Skin epidermis (tissue), 12 donors: ENCODE results near the gene SYMPK.
A peak's percentile ranks its signal among the peaks of the same experiment; 100 is the strongest.

ENCODE experiments used
- H3K27ac ChIP-seq, 21 experiments: fragments of 200-600 bp; sonication (generic) in 11 of 21; one replicate each; pipeline ENCODE4 v1.5.0; 2020; ENCODE audit warnings: mild to moderate bottlenecking in 3 of 21, inconsistent platforms in 2 of 21, moderate library complexity in 2 of 21
- H3K4me3 ChIP-seq, 7 experiments: fragments of 200-600 bp; sonication (generic) in 2 of 7; one replicate each; pipeline ENCODE4 v1.5.0; 2020; ENCODE audit warnings: inconsistent platforms in 2 of 7, mild to moderate bottlenecking in 2 of 7, moderate library complexity in 1 of 7

The SYMPK gene

DNA sequence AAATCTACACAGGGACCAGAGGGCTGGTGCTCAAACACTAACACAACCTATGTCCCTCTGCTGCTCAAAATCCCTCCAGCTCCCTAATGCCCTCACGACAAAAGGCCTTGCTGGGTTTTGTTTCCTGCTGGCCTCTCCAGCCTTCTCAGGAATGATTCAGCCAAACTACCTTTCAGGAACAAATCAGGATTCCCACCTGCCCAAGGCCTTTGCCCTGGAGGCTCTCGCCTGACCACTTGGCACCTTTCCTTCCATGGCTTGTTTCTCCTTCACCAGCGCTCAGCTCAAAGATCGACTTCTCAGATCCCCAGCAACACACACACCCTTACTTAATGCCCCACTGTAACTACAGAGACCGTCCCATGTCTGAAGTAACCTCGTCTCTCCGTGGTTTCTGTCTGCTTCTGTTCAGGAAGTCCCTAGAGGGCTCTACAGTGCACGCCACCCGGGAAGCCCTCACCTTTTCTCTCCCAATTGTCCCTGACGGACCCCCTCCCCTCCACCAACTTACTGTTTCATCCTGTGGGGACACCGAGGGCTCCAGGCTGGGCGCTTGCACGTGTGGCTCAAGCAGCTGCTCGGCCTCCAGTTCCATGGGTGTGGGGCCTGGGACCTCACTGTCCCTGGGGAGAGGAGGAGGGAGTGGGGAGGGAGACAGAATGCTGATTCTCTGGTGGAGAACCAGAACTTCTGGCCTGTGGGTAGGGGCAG is 90.7 kb downstream of the SYMPK start:
- Histone ChIP-seq H3K27ac (no peak overlapping the region), H3K4me3 (no peak overlapping the region)

GRCh38 chr19:45771311-45771933 is 91.5 kb downstream of the SYMPK start:
- H3K27ac ChIP-seq, result peak overlapping the region in 5 of 21 experiments; percentile 12 to 84 (median 65)

GRCh38 chr19:45770192-45771101 is 92.5 kb downstream of the SYMPK start:
- peak overlapping the region in 20 of 21 experiments; percentile 28 to 97 (median 78) for H3K27ac ChIP-seq

More at GRCh38 chr19:45771311-45771933, 91.5 kb downstream of the SYMPK start:
- peak overlapping the region in 1 of 7 experiments; percentile 78 for H3K4me3 ChIP-seq

GRCh38 chr19:45769821-45770191 is 93.1 kb downstream of the SYMPK start:
- Histone ChIP-seq H3K27ac (peak overlapping the region in 20 of 21 experiments; percentile 28 to 97 (median 78)), H3K4me3 (peak overlapping the region; percentile 49 to 79 (median 74))

More at GRCh38 chr19:45770192-45771101, 92.5 kb downstream of the SYMPK start:
- H3K4me3 ChIP-seq, result peak overlapping the region; percentile 49 to 79 (median 74)

- Histone ChIP-seq H3K4me3 (peak within 1 kb of the TSS; percentile 49 to 79 (median 74)), H3K27ac (peak within 1 kb of the TSS; percentile 57 to 97 (median 89))
Observed at GRCh38 chr19:45768984-45769782, 93.8 kb downstream of the SYMPK start, which contains the start of gene SIX5. TSS of gene SIX5 (minus strand) at chr19:45769252. CDS start at chr19:45768844, 408 bp downstream.

DNA sequence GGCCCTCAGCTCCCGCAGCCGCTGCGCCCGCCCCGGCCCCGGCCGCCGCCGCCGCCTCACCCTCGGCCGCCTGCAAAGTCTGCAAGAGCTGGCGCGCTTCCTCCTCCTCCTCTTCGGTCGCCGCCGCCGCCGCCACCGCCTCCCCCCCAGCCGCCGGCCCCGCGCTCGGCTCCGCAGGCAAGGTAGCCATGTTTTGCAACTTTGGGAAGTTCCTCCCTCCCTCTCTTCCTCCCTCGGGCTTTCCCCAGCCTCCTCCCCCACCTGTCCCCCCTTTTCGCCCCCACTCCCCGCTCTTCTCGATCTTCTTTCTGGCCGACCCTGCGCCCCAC is 94.3 kb downstream of the SYMPK start:
- H3K4me3 ChIP-seq, result peak overlapping the region; percentile 49 to 79 (median 74)
- peak overlapping the region; percentile 57 to 97 (median 89) for H3K27ac ChIP-seq

DNA sequence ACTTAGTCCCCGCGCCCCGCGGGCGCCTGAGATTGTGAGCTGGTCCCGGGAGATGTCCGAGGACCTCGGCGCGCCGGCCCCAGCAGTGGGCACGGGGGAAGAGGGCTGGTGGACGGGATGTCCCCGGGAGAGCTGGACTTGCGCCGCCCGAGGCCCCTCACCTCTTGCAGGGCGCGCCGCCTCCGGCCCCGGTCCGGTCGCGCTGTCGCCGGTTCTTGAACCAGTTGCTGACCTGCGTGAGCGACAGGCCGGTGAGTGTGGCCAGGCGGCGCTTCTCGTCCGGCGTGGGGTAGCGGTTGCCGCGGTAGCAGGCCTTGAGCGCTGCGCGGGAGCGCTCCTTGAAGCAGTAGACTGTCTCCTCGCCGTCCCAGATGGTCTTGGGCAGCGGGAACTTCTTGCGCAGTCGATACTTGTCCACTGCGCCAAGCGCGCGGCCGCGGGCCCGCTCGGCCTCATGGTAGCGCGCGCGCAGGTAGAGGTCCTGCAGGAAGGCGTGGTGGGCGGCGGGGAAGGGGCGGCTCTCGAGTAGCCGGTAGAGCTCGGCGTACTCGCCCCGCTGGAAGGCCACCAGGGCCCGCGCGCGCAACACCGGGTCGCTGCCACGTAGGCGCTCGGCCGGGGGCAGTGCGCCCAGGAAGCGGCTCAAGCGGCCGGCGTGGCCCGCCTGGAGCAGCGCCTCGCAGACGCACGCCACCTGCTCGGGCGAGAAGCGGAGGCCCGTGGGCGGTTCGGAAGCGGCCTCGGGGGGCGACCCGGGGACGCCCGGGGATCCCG is 94.9 kb downstream of the SYMPK start:
- Histone ChIP-seq H3K4me3 (peak overlapping the region; percentile 49 to 79 (median 74)), H3K27ac (peak overlapping the region; percentile 57 to 97 (median 89))

GRCh38 chr19:45767410-45767880 is 95.5 kb downstream of the SYMPK start:
- Histone ChIP-seq H3K4me3 (peak overlapping the region; percentile 49 to 79 (median 74)), H3K27ac (peak overlapping the region in 20 of 21 experiments; percentile 72 to 97 (median 89))

DNA sequence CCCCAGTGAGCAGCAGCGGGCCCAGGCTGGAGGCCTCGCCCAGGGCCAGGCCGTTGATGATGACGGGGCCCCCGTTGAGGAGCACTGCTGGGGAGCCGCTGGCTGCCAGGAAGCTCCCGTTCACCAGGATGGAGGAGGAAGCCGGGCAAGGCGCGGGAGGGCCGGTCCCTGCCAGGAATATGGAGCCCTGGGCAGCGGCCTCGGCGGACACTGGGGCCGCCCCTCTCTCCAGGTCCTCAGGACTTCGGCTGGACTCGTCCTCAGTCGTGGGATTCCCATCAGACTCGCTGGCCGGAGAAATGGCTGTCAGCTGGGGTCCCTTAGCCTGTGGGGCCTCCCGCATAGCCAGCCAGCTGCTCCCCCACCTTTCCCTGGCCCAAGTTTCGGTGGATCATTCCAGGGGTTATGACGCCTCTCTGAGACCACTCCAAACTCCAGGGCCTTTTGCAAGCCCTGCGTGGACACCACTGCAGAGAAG is 96.0 kb downstream of the SYMPK start:
- peak overlapping the region; percentile 49 to 79 (median 74) for H3K4me3 ChIP-seq

GRCh38 chr19:45766296-45766868 is 96.6 kb downstream of the SYMPK start:
- Histone ChIP-seq H3K27ac (peak overlapping the region in 18 of 21 experiments; percentile 67 to 97 (median 88)), H3K4me3 (peak overlapping the region in 5 of 7 experiments; percentile 49 to 78 (median 74))

More for the DNA sequence above, 96.0 kb downstream of the SYMPK start:
- peak overlapping the region in 19 of 21 experiments; percentile 67 to 97 (median 89) for H3K27ac ChIP-seq

DNA sequence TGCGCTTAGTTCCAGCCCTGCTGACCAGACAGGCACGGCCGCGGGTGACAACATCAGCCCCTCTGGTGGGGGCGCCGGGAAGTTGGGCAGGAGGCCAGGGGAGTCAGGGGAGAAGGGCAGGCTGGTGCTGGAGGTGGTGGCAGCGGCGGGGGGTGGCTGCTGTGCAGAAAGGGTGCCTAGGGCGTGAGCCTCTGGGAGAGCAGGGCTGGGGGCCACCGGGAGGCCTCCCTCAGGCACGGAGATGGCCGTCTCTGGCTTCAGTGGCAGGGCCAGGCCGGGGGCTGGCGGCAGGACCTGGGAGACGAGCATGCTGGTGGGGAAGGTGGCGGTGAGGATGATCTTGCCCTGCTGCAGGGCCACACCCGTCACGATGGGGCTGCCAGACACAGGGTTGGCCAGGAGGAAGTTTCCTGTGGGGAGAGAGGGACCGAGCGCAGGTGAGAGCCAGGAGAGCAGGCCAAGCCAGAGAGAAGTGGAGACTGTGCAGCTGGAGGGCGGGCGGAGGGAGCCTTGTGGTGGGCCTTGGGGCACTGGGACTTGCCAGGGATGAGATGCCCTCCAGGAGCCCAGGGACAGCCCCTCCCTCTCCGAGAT is 97.1 kb downstream of the SYMPK start:
- Histone ChIP-seq H3K4me3 (no peak overlapping the region), H3K27ac (peak overlapping the region in 7 of 21 experiments; percentile 72 to 88 (median 84))
